ENCODE data around the gene TRPC4AP. TPM values are rescaled to one million over a fixed set of nuclear protein-coding genes. Genes with fewer than 3 reads are reported as not detected.

TRPC4AP gene
- total and polyA plus RNA-seq, 2 of the 8 experiments (the other 6 are each of a cell fraction or from before 2014, with no cell fraction given) = 73.1 to 74.8 TPM

GRCh38 chr20:35122756-35123405, 30.3 kb upstream of the TRPC4AP start:
- H3K18ac ChIP-seq (ENCODE audit: extremely low read depth, low read length) = no peak overlapping the region
- no peaks in the 10 kb centered on the region for H3K79me2 ChIP-seq (ENCODE audit: control insufficient read depth in 1 of 2, insufficient read depth in 2 of 2, low read length in 2 of 2)
- peaks cover 11 to 55% (median 32%) of the 10 kb centered on the region in 4 experiments; a peak in 7 of 8 replicates for H3K36me3 ChIP-seq (ENCODE audit: control insufficient read depth in 2 of 4, insufficient read depth in 4 of 4, low read length in 3 of 4)
- no peak overlapping the region for H3K23ac ChIP-seq (ENCODE audit: insufficient read length)
- ChIA-PET CTCF (ENCODE audit: partially characterized antibody) (interaction anchor here (0.7 kb wide), 1 partner anchor 27 kb away, joined by 4 read pairs; no protein-coding TSS in a partner anchor), POLR2A (ENCODE audit: partially characterized antibody) (no interaction called here)
- no peak overlapping the region for H2BK5ac ChIP-seq (ENCODE audit: low read depth, low read length)
- H2BK20ac ChIP-seq (ENCODE audit: low read length) = no peak overlapping the region
- no peak overlapping the region for H2AFZ ChIP-seq (ENCODE audit: low read length)
- no peak overlapping the region for H3K4ac ChIP-seq (replicated peaks; ENCODE audit: insufficient read length, low read depth, low read length)
- no peak overlapping the region for H2AK5ac ChIP-seq (ENCODE audit: low read depth, low read length)
- no peak overlapping the region for H3K4me2 ChIP-seq (ENCODE audit: insufficient read depth in 1 of 2, low read depth in 2 of 2, low read length in 2 of 2)
- H3K14ac ChIP-seq (ENCODE audit: insufficient read length) = no peak overlapping the region
- no peak overlapping the region for H2BK120ac ChIP-seq (replicated peaks; ENCODE audit: low read depth, low read length)
- 85% methylated on average over 5 of the region's 5 CpGs; no CpG with 5 or more reads in 1 of the 2 experiments for WGBS, 2 experiments (ENCODE audit: extremely low coverage in 1 of 2, insufficient coverage in 1 of 2, insufficient read length in 1 of 2, insufficient replicate concordance in 2 of 2, low coverage in 1 of 2, low lambda C conversion rate in 2 of 2, missing lambda C conversion rate in 1 of 2)
- no peaks in the 10 kb centered on the region for H3K23me2 ChIP-seq (ENCODE audit: low read depth, low read length)
- no peak overlapping the region for H2BK12ac ChIP-seq (ENCODE audit: low read depth, low read length)
- H3K79me1 ChIP-seq (ENCODE audit: low read depth, low read length) = no peaks in the 10 kb centered on the region
- no peak overlapping the region for H3K9ac ChIP-seq (replicated peaks in 1 of 4; ENCODE audit: extremely low read depth in 1 of 4, low read depth in 3 of 4, low read length in 3 of 4)
- no peak overlapping the region for H3K56ac ChIP-seq (replicated peaks; ENCODE audit: insufficient read length, low read depth, low read length)
- DNase-seq (ENCODE audit: low read depth in 1 of 2, low spot score in 2 of 2) (no peak), FAIRE-seq (no peak)
- no peak overlapping the region for H3K27ac ChIP-seq (ENCODE audit: low read depth, low read length)
- H3K9me3 ChIP-seq (ENCODE audit: insufficient read depth in 2 of 2, low read depth in 1 of 2, low read length in 1 of 2) = no peaks in the 10 kb centered on the region
- H4K91ac ChIP-seq (replicated peaks; ENCODE audit: insufficient read length, low read length) = no peak overlapping the region
- TF ChIP-seq POLR2AphosphoS5 (IDR thresholded peaks at IDR 0.05; ENCODE audit: low read depth, low read length) (no peak), SAP30 (IDR thresholded peaks at IDR 0.05; ENCODE audit: insufficient read depth, insufficient replicate concordance, low read length) (no peak), TAF1 (IDR thresholded peaks at IDR 0.05; ENCODE audit: low read depth, low read length) (no peak)
- H4K20me1 ChIP-seq (replicated peaks in 1 of 2; ENCODE audit: control insufficient read depth in 1 of 2, insufficient read depth in 2 of 2, low read length in 2 of 2) = no peaks in the 10 kb centered on the region
- no peak overlapping the region for H3K4me3 ChIP-seq (ENCODE audit: extremely low read depth in 1 of 4, insufficient read depth in 2 of 4, low read depth in 3 of 4, low read length in 4 of 4)
- no peak overlapping the region for H2BK15ac ChIP-seq (ENCODE audit: low read length)
- no peak overlapping the region for H4K5ac ChIP-seq (ENCODE audit: insufficient read length, low read depth, low read length)
- H4K8ac ChIP-seq (ENCODE audit: extremely low read depth, insufficient read depth, low read length) = no peak overlapping the region
- H3K27me3 ChIP-seq (replicated peaks in 1 of 4; ENCODE audit: control insufficient read depth in 3 of 4, extremely low read depth in 1 of 4, insufficient read depth in 3 of 4, low read length in 3 of 4) = no peaks in the 10 kb centered on the region
- H3K4me1 ChIP-seq (replicated peaks in 1 of 4; ENCODE audit: control insufficient read depth in 3 of 4, insufficient read depth in 4 of 4, low read length in 3 of 4) = no peaks in the 10 kb centered on the region

Measured in H1 (cell line).